IMR-90 (cell line): Measurements from ENCODE around the gene PAPSS2. TPM values are rescaled to one million over a fixed set of nuclear protein-coding genes. Genes with fewer than 3 reads are reported as not detected.

ENCODE experiments used
- ATAC-seq: fragments of 200-7000 bp; cut with Tn5 transposase; 2 replicates; pipeline ENCODE4 v1.9.1; 2020; ENCODE audit warnings: low read depth, mild to moderate bottlenecking, moderate library complexity
- BruUV-seq: library from RNA; stranded (reverse); fragments of 400-500 nt; replicated peaks from 2 replicates; lab custom pipeline; 2021; lab: Mats Ljungman, UMichigan
- CTCF ChIA-PET: fragments of 300-600 bp; formaldehyde crosslinking; extraction: SDS; loops from one replicate; lab custom pipeline; 2021; ENCODE audit warnings: antibody characterized with exemption; lab: Yijun Ruan, JAX
- POLR2A ChIA-PET: fragments of 300-600 bp; sonication (Branson Sonifier 250); formaldehyde crosslinking; loops from one replicate; lab custom pipeline; 2022; ENCODE audit warnings: antibody characterized with exemption; ENCODE audit not compliant: unreplicated experiment; lab: Charles Lee
- DNase-seq: peaks from one replicate; pipeline ENCODE4 v3.0.0; 2013
- H2AFZ ChIP-seq: replicated peaks from 2 replicates; pipeline ENCODE3; 2013; ENCODE audit warnings: low read length, mild to moderate bottlenecking; ENCODE audit not compliant: poor library complexity
- H2AK5ac ChIP-seq: 2 replicates; pipeline ENCODE4 v1.6.1; 2013; ENCODE audit warnings: low read depth, low read length, inconsistent platforms
- H2AK9ac ChIP-seq: replicated peaks from 2 replicates; pipeline ENCODE3; 2013; ENCODE audit warnings: mild to moderate bottlenecking, low read depth, low read length, moderate library complexity; ENCODE audit not compliant: poor library complexity
- H2BK120ac ChIP-seq: 2 replicates; pipeline ENCODE4 v1.6.1; 2013; ENCODE audit warnings: low read depth, low read length, inconsistent platforms
- H2BK15ac ChIP-seq: 3 replicates; pipeline ENCODE4 v1.6.1; 2013; ENCODE audit warnings: low read depth, low read length, inconsistent platforms
- H2BK20ac ChIP-seq: 2 replicates; pipeline ENCODE4 v1.6.1; 2013; ENCODE audit warnings: low read depth, mild to moderate bottlenecking, inconsistent platforms, low read length, moderate library complexity
- H2BK5ac ChIP-seq: 2 replicates; pipeline ENCODE4 v1.6.1; 2013; ENCODE audit warnings: mild to moderate bottlenecking, low read depth, low read length, inconsistent platforms; ENCODE audit not compliant: poor library complexity, severe bottlenecking
- H3K14ac ChIP-seq: replicated peaks from 2 replicates; pipeline ENCODE4 v1.6.1; 2013; ENCODE audit warnings: low read depth, low read length, inconsistent platforms
- H3K18ac ChIP-seq: 2 replicates; pipeline ENCODE4 v1.6.1; 2013; ENCODE audit warnings: low read depth, low read length, control low read depth
- H3K23ac ChIP-seq: 2 replicates; pipeline ENCODE4 v1.6.1; 2013; ENCODE audit warnings: low read depth, low read length, inconsistent platforms
- H3K27ac ChIP-seq: 2 replicates; pipeline ENCODE4 v1.5.1; 2013; ENCODE audit warnings: mild to moderate bottlenecking, control low read depth, low read length; ENCODE audit not compliant: insufficient read depth
- H3K27me3 ChIP-seq: 2 replicates; pipeline ENCODE4 v1.6.1; 2013; ENCODE audit warnings: low read length; ENCODE audit not compliant: control insufficient read depth, insufficient read depth
- H3K36me3 ChIP-seq: 2 replicates; pipeline ENCODE4 v1.6.1; 2013; ENCODE audit warnings: low read length, mixed read lengths; ENCODE audit not compliant: control insufficient read depth, insufficient read depth
- H3K4ac ChIP-seq: 2 replicates; pipeline ENCODE4 v1.6.1; 2013; ENCODE audit warnings: low read depth, low read length, inconsistent platforms
- H3K4me1 ChIP-seq: 2 replicates; pipeline ENCODE4 v1.6.1; 2013; ENCODE audit warnings: low read length, mixed read lengths; ENCODE audit not compliant: control insufficient read depth, insufficient read depth
- H3K4me2 ChIP-seq: 2 replicates; pipeline ENCODE4 v1.6.1; 2013; ENCODE audit warnings: low read depth, mild to moderate bottlenecking, control low read depth, low read length, moderate library complexity
- H3K4me3 ChIP-seq: 2 replicates; pipeline ENCODE4 v1.5.1; 2013; ENCODE audit warnings: low read depth, mild to moderate bottlenecking, control low read depth, low read length, moderate library complexity; ENCODE audit not compliant: insufficient read depth
- H3K56ac ChIP-seq: 2 replicates; pipeline ENCODE4 v1.6.1; 2013; ENCODE audit warnings: low read length, inconsistent platforms; ENCODE audit not compliant: insufficient read depth; ENCODE audit errors: extremely low read depth
- H3K79me1 ChIP-seq, 2 experiments: 2 replicates each; pipeline ENCODE4 v1.6.1; 2013; ENCODE audit warnings: low read length in 2 of 2, inconsistent platforms in 1 of 2, low read depth in 1 of 2
- H3K9ac ChIP-seq: 2 replicates; pipeline ENCODE4 v1.6.1; 2013; ENCODE audit warnings: low read depth, low read length, control low read depth
- H3K9me1 ChIP-seq: 2 replicates; pipeline ENCODE4 v1.6.1; 2013; ENCODE audit warnings: low read length, inconsistent platforms; ENCODE audit not compliant: insufficient read depth
- H3K9me3 ChIP-seq: 2 replicates; pipeline ENCODE4 v1.6.1; 2013; ENCODE audit warnings: low read length; ENCODE audit not compliant: control insufficient read depth, insufficient read depth
- H4K20me1 ChIP-seq: 2 replicates; pipeline ENCODE4 v1.6.1; 2013; ENCODE audit warnings: low read length, inconsistent platforms; ENCODE audit not compliant: insufficient read depth
- H4K5ac ChIP-seq: 2 replicates; pipeline ENCODE4 v1.6.1; 2013; ENCODE audit warnings: mild to moderate bottlenecking, low read depth, low read length, control low read depth
- H4K8ac ChIP-seq, 2 experiments: 2 replicates each; pipeline ENCODE4 v1.6.1; 2013; ENCODE audit warnings: low read depth in 2 of 2, low read length in 2 of 2, control low read depth in 1 of 2, inconsistent platforms in 1 of 2
- H4K91ac ChIP-seq: 2 replicates; pipeline ENCODE4 v1.6.1; 2013; ENCODE audit warnings: low read depth, low read length, inconsistent platforms; ENCODE audit not compliant: insufficient read depth
- CEBPB ChIP-seq: IDR thresholded peaks from 2 replicates; pipeline ENCODE4 v1.6.1; 2012; ENCODE audit warnings: low read depth, low read length, improper control_type of control experiment
- MAFK ChIP-seq: IDR thresholded peaks from 2 replicates; pipeline ENCODE4 v1.6.1; 2012; ENCODE audit warnings: low read depth, low read length, improper control_type of control experiment
- MXI1 ChIP-seq: IDR thresholded peaks from 2 replicates; pipeline ENCODE4 v1.6.1; 2012; ENCODE audit warnings: low read depth, mild to moderate bottlenecking, low read length, moderate library complexity, borderline replicate concordance
- RFX5 ChIP-seq: IDR thresholded peaks from 2 replicates; pipeline ENCODE4 v1.8.0; 2012; ENCODE audit warnings: low read depth, mild to moderate bottlenecking, low read length, moderate library complexity
- SMC3 ChIP-seq: fragments of 150-350 bp; IDR thresholded peaks from 2 replicates; pipeline ENCODE4 v1.6.1; 2016; ENCODE audit warnings: low read depth, mild to moderate bottlenecking, antibody characterized with exemption, low read length, moderate library complexity
- dilution Hi-C: fragments of 300-500 bp; cut with HindIII; formaldehyde crosslinking; loops from one replicate; pipeline ENCODE4 v1.14.3; 2018; ENCODE audit warnings: low sequenced_read_pairs; ENCODE audit not compliant: unreplicated experiment
- in situ Hi-C: fragments of 300-500 bp; cut with MboI; formaldehyde crosslinking; loops from 3 replicates; pipeline ENCODE4 v1.14.3; 2019; ENCODE audit warnings: low sequenced_read_pairs, inconsistent platforms, mixed read lengths
- intact Hi-C: fragments of 100-400 bp; cut with micrococcal nuclease; formaldehyde crosslinking; loops from 2 replicates; pipeline ENCODE4 v1.10.0; 2022
- polyA plus RNA-seq, 3 experiments: library from polyadenylated mRNA; depleted of rRNA; stranded (reverse); fragments of >200 nt; gene quantifications; 2 replicates each; pipeline ENCODE4 v1.2.3, GENCODE V29; 2012; ENCODE audit warnings: low replicate concordance in 1 of 3
- total RNA-seq: library from RNA; depleted of rRNA; stranded (reverse); fragments of >200 nt; gene quantifications from 2 replicates; pipeline ENCODE4 v1.2.3, GENCODE V29; 2012

Gene PAPSS2
- total and polyA plus RNA-seq, 2 of the 4 experiments (the other 2 are of a cell fraction) = 55.0 to 63.3 TPM

- Histone ChIP-seq H2AK9ac (no peak overlapping the region), H3K79me1 (peaks cover 19 to 71% of the 10 kb centered on the region in 2 experiments), H2BK5ac (peak overlapping the region; percentile 50), H3K9me3 (no peaks in the 10 kb centered on the region), H2AK5ac (no peak overlapping the region), H3K4me3 (no peak overlapping the region), H2BK120ac (no peak overlapping the region), H3K4me2 (peak overlapping the region; percentile 33; the same call in 1 of the 2 replicates), H3K27ac (no peak overlapping the region), H3K27me3 (no peaks in the 10 kb centered on the region), H3K4me1 (peaks cover 10% of the 10 kb centered on the region), H4K5ac (no peak overlapping the region), H2BK20ac (no peak overlapping the region), H2BK15ac (no peak overlapping the region; the same call in 2 of the 3 replicates), H3K56ac (no peak overlapping the region), H3K36me3 (peaks cover 10% of the 10 kb centered on the region), H4K91ac (no peak overlapping the region), H3K23ac (0 out of 2 replicates have a peak overlapping the region, but pooled peaks have one; percentile 13), H4K20me1 (peaks cover 5% of the 10 kb centered on the region; the same call in 1 of the 2 replicates), H3K14ac (0 out of 2 replicates have a peak overlapping the region, but pooled peaks have one; percentile 1), H3K9ac (no peak overlapping the region), H4K8ac (no peak overlapping the region), H3K18ac (no peak overlapping the region; the same call in 1 of the 2 replicates), H3K4ac (0 out of 2 replicates have a peak overlapping the region, but pooled peaks have one; percentile 49), H2AFZ (no peak overlapping the region), H3K9me1 (peaks cover 3% of the 10 kb centered on the region; the same call in 1 of the 2 replicates)
- POLR2A ChIA-PET = no interaction called here
- in situ Hi-C loops = no loop called here
- no peak for TF ChIP-seq MXI1
- TF ChIP-seq MAFK = peak; percentile 60; the same call in 1 of the 2 replicates
- no peak for TF ChIP-seq SMC3
- TF ChIP-seq RFX5 = no peak
- TF ChIP-seq CEBPB = 0 out of 2 replicates have a peak, but pooled peaks have one; percentile 1
- dilution Hi-C loops = no loop called here
- no TSS peak for BruUV-seq
- CTCF ChIA-PET = interaction anchor here (0.6 kb wide), 2 partner anchors 27 to 196 kb away, joined by 3 read pairs; no protein-coding TSS in a partner anchor
- ATAC-seq = peak; percentile 48
- DNase-seq = peak; percentile 73
- intact Hi-C loops = no loop called here
Observed at GRCh38 chr10:87670586-87670985, 10.9 kb downstream of the PAPSS2 start.
